Immature natural killer cell (primary cell): ENCODE results near the gene ZAR1L. TPM values are rescaled to one million over a fixed set of nuclear protein-coding genes. Genes with fewer than 3 reads are reported as not detected.
"Not testable (repeated sequence)": the region's sequence is repeated elsewhere in the genome, so short reads cannot be mapped to it uniquely, and the experiment has no call there.

Experiments used
- DNase-seq, 3 donors: peaks; one replicate each; pipeline ENCODE4 v3.0.0; 2022; ENCODE audit warnings: mixed read lengths in 1 of 3
- H3K27ac Mint-ChIP-seq, 6 donors: one replicate each; pipeline ENCODE4 v1.8.0; 2020; ENCODE audit warnings: mixed read lengths in 6 of 6, mild to moderate bottlenecking in 5 of 6, inconsistent platforms in 4 of 6, moderate library complexity in 3 of 6
- H3K27me3 Mint-ChIP-seq, 3 donors: one replicate each; pipeline ENCODE4 v1.8.0; 2020 to 2021; ENCODE audit warnings: low read depth in 3 of 3, mild to moderate bottlenecking in 3 of 3, mixed read lengths in 3 of 3, moderate library complexity in 3 of 3, inconsistent platforms in 1 of 3
- H3K36me3 Mint-ChIP-seq, 3 donors: one replicate each; pipeline ENCODE4 v1.8.0; 2020; ENCODE audit warnings: mixed read lengths in 3 of 3, inconsistent platforms in 2 of 3, mild to moderate bottlenecking in 2 of 3
- H3K4me1 Mint-ChIP-seq, 2 donors: one replicate each; pipeline ENCODE4 v1.8.0; 2020; ENCODE audit warnings: inconsistent platforms in 2 of 2, mild to moderate bottlenecking in 2 of 2, mixed read lengths in 2 of 2, moderate library complexity in 1 of 2
- H3K4me3 Mint-ChIP-seq, 5 donors: one replicate each; pipeline ENCODE4 v1.8.0; 2020; ENCODE audit warnings: mild to moderate bottlenecking in 5 of 5, mixed read lengths in 5 of 5, inconsistent platforms in 3 of 5, moderate library complexity in 3 of 5
- H3K9me3 Mint-ChIP-seq, 6 donors: one replicate each; pipeline ENCODE4 v1.8.0; 2020; ENCODE audit warnings: mild to moderate bottlenecking in 6 of 6, mixed read lengths in 6 of 6, inconsistent platforms in 4 of 6, moderate library complexity in 3 of 6
- polyA plus RNA-seq, 3 donors: library from polyadenylated mRNA; unstranded; fragments of 300-500 nt; fragmentation: Illumina TruSeq; gene quantifications; one replicate each; pipeline ENCODE4 v1.2.3, GENCODE V29; 2021

The ZAR1L gene, protein sequence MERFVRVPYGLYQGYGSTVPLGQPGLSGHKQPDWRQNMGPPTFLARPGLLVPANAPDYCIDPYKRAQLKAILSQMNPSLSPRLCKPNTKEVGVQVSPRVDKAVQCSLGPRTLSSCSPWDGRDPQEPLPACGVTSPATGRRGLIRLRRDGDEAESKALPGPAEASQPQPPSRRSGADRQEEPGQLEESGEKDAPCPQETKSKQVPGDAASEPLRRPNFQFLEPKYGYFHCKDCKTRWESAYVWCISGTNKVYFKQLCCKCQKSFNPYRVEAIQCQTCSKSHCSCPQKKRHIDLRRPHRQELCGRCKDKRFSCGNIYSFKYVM
- polyA plus RNA-seq = not detected

DNA sequence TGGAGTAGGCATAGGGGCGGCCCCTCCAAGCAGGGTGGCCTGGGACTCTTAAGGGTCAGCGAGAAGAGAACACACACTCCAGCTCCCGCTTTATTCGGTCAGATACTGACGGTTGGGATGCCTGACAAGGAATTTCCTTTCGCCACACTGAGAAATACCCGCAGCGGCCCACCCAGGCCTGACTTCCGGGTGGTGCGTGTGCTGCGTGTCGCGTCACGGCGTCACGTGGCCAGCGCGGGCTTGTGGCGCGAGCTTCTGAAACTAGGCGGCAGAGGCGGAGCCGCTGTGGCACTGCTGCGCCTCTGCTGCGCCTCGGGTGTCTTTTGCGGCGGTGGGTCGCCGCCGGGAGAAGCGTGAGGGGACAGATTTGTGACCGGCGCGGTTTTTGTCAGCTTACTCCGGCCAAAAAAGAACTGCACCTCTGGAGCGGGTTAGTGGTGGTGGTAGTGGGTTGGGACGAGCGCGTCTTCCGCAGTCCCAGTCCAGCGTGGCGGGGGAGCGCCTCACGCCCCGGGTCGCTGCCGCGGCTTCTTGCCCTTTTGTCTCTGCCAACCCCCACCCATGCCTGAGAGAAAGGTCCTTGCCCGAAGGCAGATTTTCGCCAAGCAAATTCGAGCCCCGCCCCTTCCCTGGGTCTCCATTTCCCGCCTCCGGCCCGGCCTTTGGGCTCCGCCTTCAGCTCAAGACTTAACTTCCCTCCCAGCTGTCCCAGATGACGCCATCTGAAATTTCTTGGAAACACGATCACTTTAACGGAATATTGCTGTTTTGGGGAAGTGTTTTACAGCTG lies at the start of gene ZAR1L, which contains the start of gene BRCA2:
Gene ZAR1L (minus strand): TSS at position 126 of the 790 bp plus-strand sequence. CDS start 3,438 bp downstream, outside the sequence.
Gene BRCA2 (plus strand): TSS at position 271 of the 790 bp plus-strand sequence. CDS start 953 bp downstream, outside the sequence.
- Mint-ChIP-seq H3K36me3 (no peaks in the 10 kb centered on the region), H3K4me1 (peaks cover 16 to 17% of the 10 kb centered on the region in 2 donors), H3K27ac (peak within 1 kb of the TSS; percentile 99 to 100 (median 100)), H3K27me3 (peaks cover 11 to 22% (median 13%) of the 10 kb centered on the region in 3 donors), H3K9me3 (no peaks in the 10 kb centered on the region), H3K4me3 (peak within 1 kb of the TSS; percentile 97 to 100 (median 99))
- peak; percentile 85 to 89 (median 88) for DNase-seq

DNA sequence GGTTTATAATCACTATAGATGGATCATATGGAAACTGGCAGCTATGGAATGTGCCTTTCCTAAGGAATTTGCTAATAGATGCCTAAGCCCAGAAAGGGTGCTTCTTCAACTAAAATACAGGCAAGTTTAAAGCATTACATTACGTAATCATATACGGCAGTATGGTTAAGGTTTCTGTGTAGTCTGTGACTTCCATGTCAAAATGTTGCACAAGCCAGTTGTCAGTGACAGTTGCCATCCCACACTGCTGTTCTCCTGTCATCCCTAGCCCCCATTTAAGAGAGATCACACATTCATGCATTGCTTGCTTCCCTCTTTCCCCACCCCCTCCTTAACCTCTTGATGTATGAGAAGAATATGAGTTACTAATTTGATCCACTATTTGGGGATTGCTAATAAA lies 47.4 kb upstream of the ZAR1L start:
- H3K9me3 Mint-ChIP-seq = no peaks in the 10 kb centered on the region
- H3K27ac Mint-ChIP-seq = no peak overlapping the region
- peaks cover 0 to 3% (median 0%) of the 10 kb centered on the region in 3 donors for H3K36me3 Mint-ChIP-seq
- no peak for DNase-seq
- no peaks in the 10 kb centered on the region for H3K27me3 Mint-ChIP-seq
- no peak overlapping the region for H3K4me3 Mint-ChIP-seq
- no peaks in the 10 kb centered on the region for H3K4me1 Mint-ChIP-seq

DNA sequence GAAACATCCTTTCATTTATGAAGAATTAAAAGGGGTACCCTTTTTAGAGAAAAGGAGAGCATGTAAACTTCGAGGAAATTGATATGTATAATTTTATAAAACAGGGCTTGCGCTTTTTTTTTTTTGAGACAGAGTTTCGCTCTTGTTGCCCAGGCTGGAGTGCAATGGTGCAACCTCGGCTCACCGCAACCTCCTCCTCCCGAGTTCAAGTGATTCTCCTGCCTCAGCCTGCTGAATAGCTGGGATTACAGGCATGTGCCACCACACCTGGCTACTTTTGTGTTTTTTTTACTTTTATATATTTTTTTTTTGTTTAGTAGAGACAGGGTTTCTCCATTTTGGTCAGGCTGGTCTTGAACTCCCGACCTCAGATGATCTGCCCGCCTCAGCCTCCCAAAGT lies 40.8 kb upstream of the ZAR1L start:
- not testable (repeated sequence) for H3K36me3 Mint-ChIP-seq, H3K4me3 Mint-ChIP-seq, H3K27me3 Mint-ChIP-seq, H3K27ac Mint-ChIP-seq, DNase-seq, H3K9me3 Mint-ChIP-seq, H3K4me1 Mint-ChIP-seq

DNA sequence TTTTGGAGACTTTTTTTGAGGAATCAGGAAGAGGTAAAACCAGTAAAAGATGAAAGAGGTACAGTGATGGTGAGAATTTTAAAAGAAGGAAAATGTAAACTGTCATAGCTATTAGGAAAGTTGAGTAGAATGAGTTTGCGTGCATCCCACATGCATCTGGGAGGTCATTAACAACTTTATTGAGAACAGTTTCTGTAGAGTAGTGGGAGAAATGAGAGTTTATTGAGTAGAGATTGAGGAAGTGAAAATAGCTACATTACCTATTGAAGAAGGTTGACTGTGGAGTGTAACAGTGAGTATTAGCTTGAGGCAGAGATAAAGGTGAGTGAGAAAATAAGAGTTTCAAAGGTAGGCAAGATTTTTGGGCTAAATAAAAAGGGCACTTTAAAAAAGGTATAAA lies 38.9 kb upstream of the ZAR1L start:
- Mint-ChIP-seq H3K36me3 (peaks cover 0 to 3% (median 0%) of the 10 kb centered on the region in 3 donors), H3K9me3 (no peaks in the 10 kb centered on the region), H3K27me3 (peaks cover 0 to 1% (median 0%) of the 10 kb centered on the region in 3 donors), H3K4me3 (no peak overlapping the region), H3K27ac (no peak overlapping the region), H3K4me1 (peaks cover 14 to 22% of the 10 kb centered on the region in 2 donors)
- no peak for DNase-seq

DNA sequence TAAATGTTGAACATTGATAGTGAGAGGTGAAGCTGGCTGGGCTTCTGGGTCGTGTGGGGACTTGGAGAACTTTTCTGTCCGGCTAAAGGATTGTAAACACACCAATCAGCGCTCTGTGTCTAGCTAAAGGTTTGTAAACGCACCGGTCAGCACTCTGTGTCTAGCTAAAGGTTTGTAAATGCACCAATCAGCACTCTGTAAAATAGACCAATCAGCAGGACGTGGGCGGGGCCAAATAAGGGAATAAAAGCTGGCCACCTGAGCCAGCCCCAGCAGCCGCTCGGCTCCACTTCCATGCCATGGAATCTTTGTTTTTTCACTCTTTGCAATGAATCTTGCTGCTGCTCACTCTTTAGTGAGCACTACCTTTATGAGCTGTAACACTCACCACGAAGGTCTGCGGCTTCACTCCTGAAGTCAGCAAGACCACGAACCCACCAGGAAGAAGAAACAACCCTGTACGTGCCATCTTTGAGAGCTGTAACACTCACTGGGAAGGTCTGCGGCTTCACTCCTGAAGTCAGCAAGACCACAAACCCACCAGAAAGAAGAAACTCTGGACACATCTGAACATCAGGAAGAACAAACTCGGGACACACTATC lies 35.8 kb upstream of the ZAR1L start:
- peaks cover 14 to 27% of the 10 kb centered on the region in 2 donors for H3K4me1 Mint-ChIP-seq
- DNase-seq = peak; percentile 10 to 22 (median 20)
- H3K4me3 Mint-ChIP-seq = peak overlapping the region; percentile 11 to 65 (median 36)
- not testable (repeated sequence) for H3K9me3 Mint-ChIP-seq, H3K36me3 Mint-ChIP-seq, H3K27me3 Mint-ChIP-seq
- peak overlapping the region in 3 of 6 donors; percentile 9 to 66 (median 20) for H3K27ac Mint-ChIP-seq

DNA sequence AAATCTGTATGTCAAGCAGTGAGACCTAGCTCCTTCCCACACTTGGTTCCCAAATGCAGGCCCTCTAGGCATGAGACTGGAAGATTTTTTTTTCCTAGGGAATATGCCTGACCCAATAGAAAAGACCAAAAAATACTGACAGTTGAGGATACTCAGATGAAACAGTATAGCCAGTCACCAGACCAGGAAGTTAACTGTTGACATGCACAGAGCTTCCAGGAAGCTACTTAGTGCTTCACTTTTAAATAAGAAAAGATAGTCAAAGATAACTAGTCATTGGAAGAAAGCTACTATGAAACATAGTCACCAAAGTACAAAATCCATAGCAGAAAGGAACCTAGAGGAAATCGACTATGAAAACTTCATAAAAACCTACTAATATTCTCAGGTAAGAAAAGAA lies 32.5 kb upstream of the ZAR1L start:
- Mint-ChIP-seq H3K36me3 (peaks cover 0 to 9% (median 4%) of the 10 kb centered on the region in 3 donors), H3K4me3 (no peak overlapping the region), H3K4me1 (peaks cover 14 to 27% of the 10 kb centered on the region in 2 donors), H3K27ac (no peak overlapping the region), H3K9me3 (no peaks in the 10 kb centered on the region), H3K27me3 (peaks cover 0 to 1% (median 0%) of the 10 kb centered on the region in 3 donors)
- no peak for DNase-seq

DNA sequence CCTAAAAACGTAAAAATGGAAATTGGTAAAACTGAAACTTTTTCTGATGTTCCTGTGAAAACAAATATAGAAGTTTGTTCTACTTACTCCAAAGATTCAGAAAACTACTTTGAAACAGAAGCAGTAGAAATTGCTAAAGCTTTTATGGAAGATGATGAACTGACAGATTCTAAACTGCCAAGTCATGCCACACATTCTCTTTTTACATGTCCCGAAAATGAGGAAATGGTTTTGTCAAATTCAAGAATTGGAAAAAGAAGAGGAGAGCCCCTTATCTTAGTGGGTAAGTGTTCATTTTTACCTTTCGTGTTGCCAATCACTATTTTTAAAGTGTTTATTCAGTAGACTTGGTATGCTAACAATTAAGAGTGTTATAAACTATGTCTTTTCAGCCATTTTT lies 25.8 kb upstream of the ZAR1L start:
- Mint-ChIP-seq H3K36me3 (peaks cover 0 to 13% (median 12%) of the 10 kb centered on the region in 3 donors), H3K27me3 (no peaks in the 10 kb centered on the region), H3K4me1 (no peaks in the 10 kb centered on the region), H3K27ac (no peak overlapping the region), H3K4me3 (no peak overlapping the region), H3K9me3 (no peaks in the 10 kb centered on the region)
- DNase-seq = no peak

DNA sequence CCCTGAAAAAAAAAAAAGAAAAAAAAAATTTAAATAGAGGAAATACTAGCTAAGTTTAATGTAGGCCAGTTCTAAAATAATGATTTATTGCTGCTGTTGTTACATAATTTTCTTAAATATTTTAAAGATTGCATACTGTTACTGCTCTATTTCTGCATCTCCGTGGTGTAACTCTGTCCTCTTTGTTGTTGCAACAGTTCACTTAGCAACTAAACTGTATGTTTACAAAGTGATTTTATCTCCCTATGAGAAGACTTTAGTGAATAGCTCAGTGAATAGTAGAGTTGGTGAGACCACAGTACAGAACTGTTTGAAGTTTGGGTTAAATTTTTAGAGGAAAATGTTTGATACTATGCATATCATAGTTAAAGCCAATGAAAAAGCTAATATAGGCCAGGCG lies 19.5 kb upstream of the ZAR1L start:
- H3K27ac Mint-ChIP-seq = no peak overlapping the region
- DNase-seq = no peak
- H3K4me3 Mint-ChIP-seq = no peak overlapping the region
- H3K27me3 Mint-ChIP-seq = no peaks in the 10 kb centered on the region
- peaks cover 0 to 24% (median 13%) of the 10 kb centered on the region in 3 donors for H3K36me3 Mint-ChIP-seq
- H3K4me1 Mint-ChIP-seq = no peaks in the 10 kb centered on the region
- H3K9me3 Mint-ChIP-seq = no peaks in the 10 kb centered on the region

DNA sequence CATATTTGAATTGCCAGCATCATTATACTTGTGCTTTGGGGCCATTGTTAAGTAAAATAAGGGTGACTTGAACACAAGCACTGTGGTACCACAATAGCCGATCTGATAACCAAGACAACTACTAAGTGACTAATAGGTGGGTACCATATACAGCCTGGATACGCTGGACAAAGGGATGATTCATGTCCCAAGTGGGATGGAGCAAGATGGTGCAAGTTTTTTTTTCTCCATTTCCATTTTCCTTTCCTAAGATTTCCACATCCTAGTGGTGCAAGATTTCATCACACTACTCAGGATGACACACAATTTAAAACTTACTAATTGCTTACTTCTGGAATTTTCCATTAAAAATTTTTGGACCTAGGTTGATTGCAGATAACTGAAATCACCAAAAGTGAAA lies 15.3 kb upstream of the ZAR1L start:
- H3K4me3 Mint-ChIP-seq = no peak overlapping the region
- H3K9me3 Mint-ChIP-seq = no peaks in the 10 kb centered on the region
- no peaks in the 10 kb centered on the region for H3K4me1 Mint-ChIP-seq
- H3K27me3 Mint-ChIP-seq = no peaks in the 10 kb centered on the region
- H3K36me3 Mint-ChIP-seq = peaks cover 0 to 12% (median 0%) of the 10 kb centered on the region in 3 donors
- peak overlapping the region in 1 of 6 donors; percentile 9 for H3K27ac Mint-ChIP-seq
- DNase-seq = no peak

DNA sequence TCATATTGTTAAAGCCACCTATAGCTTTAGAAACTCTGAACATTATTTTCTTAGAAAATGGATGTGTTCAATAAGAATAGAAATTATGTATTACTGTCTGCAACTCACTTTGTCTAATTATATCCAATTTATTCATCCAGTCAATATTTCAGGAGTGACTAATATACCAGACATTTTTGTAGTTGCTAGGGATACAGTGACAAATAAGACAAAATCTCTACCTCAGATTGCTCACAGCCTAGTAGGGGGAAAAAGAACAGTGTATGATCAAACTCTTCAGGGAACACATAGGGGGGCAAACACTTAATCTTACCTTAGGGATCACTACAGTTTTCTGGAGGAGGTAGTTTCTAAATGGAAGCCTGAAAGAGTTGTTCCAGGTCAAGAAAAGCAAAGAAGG lies 8.7 kb upstream of the ZAR1L start:
- Mint-ChIP-seq H3K27ac (no peak overlapping the region), H3K4me3 (no peak overlapping the region), H3K9me3 (no peaks in the 10 kb centered on the region), H3K4me1 (no peaks in the 10 kb centered on the region), H3K27me3 (no peaks in the 10 kb centered on the region), H3K36me3 (no peaks in the 10 kb centered on the region)
- no peak for DNase-seq

DNA sequence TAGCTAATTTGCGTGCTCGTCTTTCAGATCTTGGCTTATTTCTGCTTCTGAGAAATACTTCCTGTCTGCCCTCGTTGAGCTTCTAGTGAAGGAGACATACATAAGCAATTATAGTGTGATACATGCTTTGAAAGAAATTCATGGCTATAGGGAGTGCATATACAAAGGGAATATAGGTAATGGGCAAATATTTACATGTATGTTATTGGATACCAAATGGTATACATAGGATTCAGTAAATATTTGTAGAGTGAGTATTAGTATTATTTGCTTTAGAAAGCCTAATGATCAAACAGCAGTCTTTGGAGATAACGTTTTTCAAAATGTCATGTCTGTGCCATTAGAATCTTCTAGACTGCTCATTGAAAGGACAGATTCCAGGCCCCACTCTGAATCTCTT lies 5.4 kb upstream of the ZAR1L start:
- no peak for DNase-seq
- H3K27me3 Mint-ChIP-seq = peaks cover 0 to 2% (median 0%) of the 10 kb centered on the region in 3 donors
- no peak overlapping the region for H3K27ac Mint-ChIP-seq
- no peaks in the 10 kb centered on the region for H3K9me3 Mint-ChIP-seq
- peaks cover under 1 to 5% of the 10 kb centered on the region in 2 donors for H3K4me1 Mint-ChIP-seq
- no peaks in the 10 kb centered on the region for H3K36me3 Mint-ChIP-seq
- H3K4me3 Mint-ChIP-seq = no peak overlapping the region

DNA sequence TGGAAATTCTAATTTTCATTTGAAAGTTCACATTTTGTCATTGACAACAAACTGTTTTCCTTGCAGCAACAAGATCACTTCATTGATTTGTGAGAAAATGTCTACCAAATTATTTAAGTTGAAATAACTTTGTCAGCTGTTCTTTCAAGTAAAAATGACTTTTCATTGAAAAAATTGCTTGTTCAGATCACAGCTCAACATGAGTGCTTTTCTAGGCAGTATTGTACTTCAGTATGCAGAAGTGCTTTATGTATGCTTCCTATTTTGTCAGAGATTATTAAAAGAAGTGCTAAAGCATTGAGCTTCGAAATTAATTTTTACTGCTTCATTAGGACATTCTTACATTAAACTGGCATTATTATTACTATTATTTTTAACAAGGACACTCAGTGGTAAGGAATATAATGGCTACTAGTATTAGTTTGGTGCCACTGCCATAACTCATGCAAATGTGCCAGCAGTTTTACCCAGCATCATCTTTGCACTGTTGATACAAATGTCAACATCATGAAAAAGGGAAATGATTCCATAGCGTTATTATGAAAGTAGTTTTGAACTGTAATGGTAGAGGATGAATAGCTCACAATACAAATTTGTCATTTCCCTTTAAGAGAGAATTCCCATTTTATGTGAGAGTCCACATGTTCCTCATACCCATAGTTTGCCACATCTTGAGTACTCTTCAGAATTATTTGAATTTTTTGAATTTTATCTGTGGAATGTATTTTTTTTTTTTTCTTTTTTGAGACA lies 2.7 kb upstream of the ZAR1L start:
- DNase-seq = no peak
- Mint-ChIP-seq H3K4me3 (no peak overlapping the region), H3K4me1 (peaks cover 16 to 17% of the 10 kb centered on the region in 2 donors), H3K27me3 (peaks cover 11 to 19% (median 12%) of the 10 kb centered on the region in 3 donors), H3K9me3 (no peaks in the 10 kb centered on the region), H3K27ac (no peak overlapping the region), H3K36me3 (no peaks in the 10 kb centered on the region)

DNA sequence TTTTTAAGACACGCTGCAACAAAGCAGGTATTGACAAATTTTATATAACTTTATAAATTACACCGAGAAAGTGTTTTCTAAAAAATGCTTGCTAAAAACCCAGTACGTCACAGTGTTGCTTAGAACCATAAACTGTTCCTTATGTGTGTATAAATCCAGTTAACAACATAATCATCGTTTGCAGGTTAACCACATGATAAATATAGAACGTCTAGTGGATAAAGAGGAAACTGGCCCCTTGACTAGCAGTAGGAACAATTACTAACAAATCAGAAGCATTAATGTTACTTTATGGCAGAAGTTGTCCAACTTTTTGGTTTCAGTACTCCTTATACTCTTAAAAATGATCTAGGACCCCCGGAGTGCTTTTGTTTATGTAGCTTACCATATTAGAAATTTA lies 1.3 kb upstream of the ZAR1L start:
- H3K27ac Mint-ChIP-seq = peak overlapping the region in 3 of 6 donors; percentile 24 to 57 (median 34)

More for the DNA sequence above, 1.3 kb upstream of the ZAR1L start:
- peaks cover 11 to 22% (median 13%) of the 10 kb centered on the region in 3 donors for H3K27me3 Mint-ChIP-seq
- no peaks in the 10 kb centered on the region for H3K36me3 Mint-ChIP-seq
- no peak for DNase-seq
- peak overlapping the region in 4 of 5 donors; percentile 14 to 99 (median 46) for H3K4me3 Mint-ChIP-seq
- H3K4me1 Mint-ChIP-seq = peaks cover 16 to 17% of the 10 kb centered on the region in 2 donors
- no peaks in the 10 kb centered on the region for H3K9me3 Mint-ChIP-seq
